OCI-LY3 (cell line): Measurements from ENCODE around the gene CERS6.

Experiments used
- H2AFZ ChIP-seq: fragments of 200-600, 300-600 bp; shearing (Covaris generic); 2 replicates; pipeline ENCODE4 v1.6.0; 2014; ENCODE audit warnings: antibody characterized with exemption, low read depth, low read length
- H3K27ac ChIP-seq: fragments of 200-600, 300-600 bp; sonication (generic); 2 replicates; pipeline ENCODE4 v1.5.1; 2014; ENCODE audit warnings: mild to moderate bottlenecking, low read length, moderate library complexity, mixed read lengths
- H3K27me3 ChIP-seq: fragments of 200-600, 300-600 bp; sonication (generic); 2 replicates; pipeline ENCODE4 v1.6.1; 2014; ENCODE audit warnings: low read depth, low read length, mixed read lengths
- H3K36me3 ChIP-seq: fragments of 200-600, 300-600 bp; sonication (generic); replicated peaks from 2 replicates; pipeline ENCODE3; 2014; ENCODE audit warnings: low read depth, low read length, mixed read lengths
- H3K4me1 ChIP-seq: fragments of 300-600, 200-600 bp; sonication (generic); 2 replicates; pipeline ENCODE4 v1.6.1; 2014; ENCODE audit warnings: low read length, mixed read lengths
- H3K4me2 ChIP-seq: fragments of 200-600, 300-600 bp; sonication (generic); 2 replicates; pipeline ENCODE4 v1.6.1; 2014; ENCODE audit warnings: low read length, mixed read lengths
- H3K4me3 ChIP-seq: fragments of 300-600, 200-600 bp; sonication (generic); 2 replicates; pipeline ENCODE4 v1.5.1; 2014; ENCODE audit warnings: antibody characterized with exemption, mild to moderate bottlenecking, low read length, moderate library complexity
- H3K79me2 ChIP-seq: fragments of 300-600, 200-600 bp; shearing (Covaris generic); 2 replicates; pipeline ENCODE4 v1.6.1; 2014; ENCODE audit warnings: mild to moderate bottlenecking, low read length, mixed read lengths
- H3K9ac ChIP-seq: fragments of 300-600, 200-600 bp; shearing (Covaris generic); 2 replicates; pipeline ENCODE4 v1.6.0; 2014; ENCODE audit warnings: mild to moderate bottlenecking, low read length, moderate library complexity
- H3K9me3 ChIP-seq: fragments of 200-600, 300-600 bp; shearing (Covaris generic); 2 replicates; pipeline ENCODE4 v1.6.1; 2014; ENCODE audit warnings: low read length, mixed read lengths; ENCODE audit not compliant: insufficient read depth
- H4K20me1 ChIP-seq: fragments of 200-600, 300-600 bp; sonication (generic); 2 replicates; pipeline ENCODE4 v1.6.1; 2016; ENCODE audit warnings: low read length, mixed read lengths; ENCODE audit not compliant: insufficient read depth
- EZH2phosphoT487 ChIP-seq: fragments of 200-600 bp; shearing (Covaris generic); IDR thresholded peaks from 2 replicates; pipeline ENCODE4 v1.6.1; 2018; ENCODE audit warnings: antibody characterized with exemption, mixed run types, low read depth
- TF ChIP-seq, protein P1 (sequence below): fragments of 200-600, 300-600 bp; sonication (generic); IDR thresholded peaks from 2 replicates; pipeline ENCODE4 v1.5.1; 2014; ENCODE audit warnings: antibody characterized with exemption, low read length, low read depth

Gene CERS6

DNA sequence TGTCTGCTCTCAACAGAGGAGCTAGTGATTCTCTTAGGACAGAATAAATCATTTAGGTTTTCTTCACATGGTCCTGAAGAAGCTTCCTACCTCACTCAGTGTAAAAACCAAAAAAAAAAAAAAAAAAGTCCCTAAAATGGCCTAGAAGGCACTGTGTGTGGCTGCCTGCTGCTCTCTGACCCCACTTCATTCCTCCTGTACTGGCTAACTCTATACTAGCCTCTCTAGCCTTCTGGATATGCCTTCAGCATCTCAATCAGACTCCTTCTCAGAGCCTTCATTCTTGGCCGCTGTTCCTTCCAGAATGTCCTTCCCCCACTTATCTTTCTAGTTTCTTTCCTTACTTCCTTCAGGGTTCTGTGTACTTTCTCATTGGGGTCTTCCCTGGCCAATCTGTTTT lies 82.1 kb downstream of the CERS6 start:
- Histone ChIP-seq H3K9me3 (peaks cover 15% of the 10 kb centered on the region; the same call in 1 of the 2 replicates), H2AFZ (no peak overlapping the region), H4K20me1 (no peaks in the 10 kb centered on the region; the same call in 1 of the 2 replicates)

GRCh38 chr2:168538534-168538933 lies 82.5 kb downstream of the CERS6 start:
- Histone ChIP-seq H3K9me3 (peaks cover 15% of the 10 kb centered on the region; the same call in 1 of the 2 replicates), H3K27me3 (no peaks in the 10 kb centered on the region), H3K27ac (no peak overlapping the region), H3K79me2 (peaks cover 25% of the 10 kb centered on the region), H3K9ac (no peak overlapping the region), H3K4me3 (no peak overlapping the region), H4K20me1 (no peaks in the 10 kb centered on the region; the same call in 1 of the 2 replicates), H3K4me2 (no peak overlapping the region), H3K36me3 (peaks cover 10% of the 10 kb centered on the region), H3K4me1 (peaks cover 4% of the 10 kb centered on the region), H2AFZ (no peak overlapping the region)
- TF ChIP-seq, protein P1, sequence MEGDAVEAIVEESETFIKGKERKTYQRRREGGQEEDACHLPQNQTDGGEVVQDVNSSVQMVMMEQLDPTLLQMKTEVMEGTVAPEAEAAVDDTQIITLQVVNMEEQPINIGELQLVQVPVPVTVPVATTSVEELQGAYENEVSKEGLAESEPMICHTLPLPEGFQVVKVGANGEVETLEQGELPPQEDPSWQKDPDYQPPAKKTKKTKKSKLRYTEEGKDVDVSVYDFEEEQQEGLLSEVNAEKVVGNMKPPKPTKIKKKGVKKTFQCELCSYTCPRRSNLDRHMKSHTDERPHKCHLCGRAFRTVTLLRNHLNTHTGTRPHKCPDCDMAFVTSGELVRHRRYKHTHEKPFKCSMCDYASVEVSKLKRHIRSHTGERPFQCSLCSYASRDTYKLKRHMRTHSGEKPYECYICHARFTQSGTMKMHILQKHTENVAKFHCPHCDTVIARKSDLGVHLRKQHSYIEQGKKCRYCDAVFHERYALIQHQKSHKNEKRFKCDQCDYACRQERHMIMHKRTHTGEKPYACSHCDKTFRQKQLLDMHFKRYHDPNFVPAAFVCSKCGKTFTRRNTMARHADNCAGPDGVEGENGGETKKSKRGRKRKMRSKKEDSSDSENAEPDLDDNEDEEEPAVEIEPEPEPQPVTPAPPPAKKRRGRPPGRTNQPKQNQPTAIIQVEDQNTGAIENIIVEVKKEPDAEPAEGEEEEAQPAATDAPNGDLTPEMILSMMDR = no peak
- no peak for TF ChIP-seq EZH2phosphoT487

More for the DNA sequence above, 82.1 kb downstream of the CERS6 start:
- Histone ChIP-seq H3K4me3 (no peak overlapping the region), H3K79me2 (peaks cover 28% of the 10 kb centered on the region), H3K36me3 (peaks cover 10% of the 10 kb centered on the region), H3K9ac (no peak overlapping the region), H3K27ac (no peak overlapping the region), H3K4me1 (peaks cover 8% of the 10 kb centered on the region), H3K27me3 (no peaks in the 10 kb centered on the region), H3K4me2 (no peak overlapping the region)
- TF ChIP-seq EZH2phosphoT487 = no peak
- TF ChIP-seq, protein P1 = no peak

- H3K79me2 ChIP-seq = peaks cover 14% of the 10 kb centered on the region
- no peak overlapping the region for H3K9ac ChIP-seq
- H3K4me1 ChIP-seq = no peaks in the 10 kb centered on the region
- no peak for TF ChIP-seq EZH2phosphoT487
- TF ChIP-seq, protein P1 = no peak
- no peak overlapping the region for H3K27ac ChIP-seq
- H3K4me2 ChIP-seq = no peak overlapping the region
- no peak overlapping the region for H3K4me3 ChIP-seq
- H4K20me1 ChIP-seq = no peaks in the 10 kb centered on the region
- H3K9me3 ChIP-seq = peaks cover 15% of the 10 kb centered on the region; the same call in 1 of the 2 replicates
- no peaks in the 10 kb centered on the region for H3K27me3 ChIP-seq
- H3K36me3 ChIP-seq = peaks cover 10% of the 10 kb centered on the region
- H2AFZ ChIP-seq = no peak overlapping the region
Measured at GRCh38 chr2:168539945-168540344, 83.9 kb downstream of the CERS6 start.

- Histone ChIP-seq H3K27me3 (no peaks in the 10 kb centered on the region), H4K20me1 (no peaks in the 10 kb centered on the region), H3K9me3 (peaks cover 15% of the 10 kb centered on the region; the same call in 1 of the 2 replicates), H3K4me2 (no peak overlapping the region), H3K36me3 (peaks cover 10% of the 10 kb centered on the region), H3K4me1 (no peaks in the 10 kb centered on the region), H2AFZ (no peak overlapping the region), H3K4me3 (no peak overlapping the region), H3K79me2 (peaks cover 9% of the 10 kb centered on the region; the same call in 1 of the 2 replicates), H3K9ac (no peak overlapping the region), H3K27ac (no peak overlapping the region)
- TF ChIP-seq, protein P1 = no peak
- TF ChIP-seq EZH2phosphoT487 = no peak
Measured at GRCh38 chr2:168541858-168542257, 85.8 kb downstream of the CERS6 start.
